Ovary (tissue), 3 donors: Measurements from ENCODE around the gene SLC35E4.

Experiments used
- POLR2A ChIP-seq: fragments of 450-650 bp; IDR thresholded peaks from one replicate; pipeline ENCODE4 v1.6.1; 2017; ENCODE audit warnings: antibody characterized with exemption, mild to moderate bottlenecking, moderate library complexity
- TF ChIP-seq, protein P1 (sequence below), 3 donors: fragments of 450-650 bp in 2 of 3; fragments of 200-600 bp in 1 of 3; IDR thresholded peaks; one replicate each; pipeline versions ENCODE4 v1.5.1 to v1.8.0; 2016 to 2022; ENCODE audit warnings: antibody characterized with exemption in 3 of 3, mild to moderate bottlenecking in 1 of 3
- donor health status: DM: no; HTN: no; CAD: no.

DNA sequence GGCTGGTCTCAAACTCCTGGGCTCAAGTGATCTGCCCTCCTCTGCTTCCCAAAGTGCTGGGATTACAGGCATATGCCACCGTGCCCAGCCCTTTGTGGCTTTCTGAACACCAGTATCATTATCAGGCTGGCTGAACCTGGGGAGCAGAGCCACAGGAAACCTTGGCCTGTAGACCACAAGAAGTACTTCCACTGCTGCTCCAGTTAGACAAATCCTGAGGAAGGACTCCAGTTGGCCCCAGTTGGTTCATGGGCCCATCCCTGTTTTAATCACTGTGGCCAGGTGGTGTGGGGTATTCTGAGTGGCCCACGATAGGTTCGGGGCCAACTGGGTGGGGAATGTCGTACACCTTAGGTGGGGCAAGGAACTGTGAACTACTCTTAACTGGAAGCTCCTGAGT is 37.6 kb downstream of the SLC35E4 start:
- TF ChIP-seq, protein P1, sequence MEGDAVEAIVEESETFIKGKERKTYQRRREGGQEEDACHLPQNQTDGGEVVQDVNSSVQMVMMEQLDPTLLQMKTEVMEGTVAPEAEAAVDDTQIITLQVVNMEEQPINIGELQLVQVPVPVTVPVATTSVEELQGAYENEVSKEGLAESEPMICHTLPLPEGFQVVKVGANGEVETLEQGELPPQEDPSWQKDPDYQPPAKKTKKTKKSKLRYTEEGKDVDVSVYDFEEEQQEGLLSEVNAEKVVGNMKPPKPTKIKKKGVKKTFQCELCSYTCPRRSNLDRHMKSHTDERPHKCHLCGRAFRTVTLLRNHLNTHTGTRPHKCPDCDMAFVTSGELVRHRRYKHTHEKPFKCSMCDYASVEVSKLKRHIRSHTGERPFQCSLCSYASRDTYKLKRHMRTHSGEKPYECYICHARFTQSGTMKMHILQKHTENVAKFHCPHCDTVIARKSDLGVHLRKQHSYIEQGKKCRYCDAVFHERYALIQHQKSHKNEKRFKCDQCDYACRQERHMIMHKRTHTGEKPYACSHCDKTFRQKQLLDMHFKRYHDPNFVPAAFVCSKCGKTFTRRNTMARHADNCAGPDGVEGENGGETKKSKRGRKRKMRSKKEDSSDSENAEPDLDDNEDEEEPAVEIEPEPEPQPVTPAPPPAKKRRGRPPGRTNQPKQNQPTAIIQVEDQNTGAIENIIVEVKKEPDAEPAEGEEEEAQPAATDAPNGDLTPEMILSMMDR (IDR thresholded peaks at IDR 0.05): no peak
- no peak for TF ChIP-seq POLR2A
